Hematopoietic multipotent progenitor cell treated with erythropoietin and hydrocortisone succinate and interleukin-3 and kit ligand, for 15 days (in vitro differentiated cells): ENCODE measurements around the gene DNAAF5.

ENCODE experiments used
- DNase-seq: peaks from one replicate; pipeline ENCODE4 v3.0.0-alpha.2; 2015; ENCODE audit warnings: low spot score

Gene DNAAF5

GRCh38 chr7:815284-816216 is 89.1 kb downstream of the DNAAF5 start:
- DNase-seq, result no peak

DNA sequence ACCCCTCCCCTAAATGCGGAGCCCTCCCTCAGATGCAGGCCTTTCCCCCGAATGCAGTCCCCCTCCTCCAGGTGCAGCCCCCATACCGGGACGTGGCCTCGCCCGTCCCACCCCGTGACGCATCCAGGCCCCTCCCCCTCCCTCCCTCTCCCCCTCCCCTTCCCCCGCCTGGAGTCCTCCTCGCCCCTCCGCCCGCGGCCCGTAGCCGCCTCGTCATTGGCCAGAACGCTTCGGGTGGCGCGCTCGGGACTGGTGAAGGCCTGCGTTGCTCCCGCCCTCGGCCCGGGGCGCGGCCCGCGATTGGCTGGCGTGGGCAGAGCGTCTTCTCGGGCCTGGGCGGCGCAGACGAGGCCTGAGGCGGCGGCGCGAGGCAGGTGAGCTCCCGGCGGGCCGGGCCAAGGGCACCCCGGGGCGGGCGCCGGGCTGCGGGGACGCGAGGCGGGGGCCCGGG is 89.8 kb downstream of the DNAAF5 start:
- peak; percentile 94 for DNase-seq

DNA sequence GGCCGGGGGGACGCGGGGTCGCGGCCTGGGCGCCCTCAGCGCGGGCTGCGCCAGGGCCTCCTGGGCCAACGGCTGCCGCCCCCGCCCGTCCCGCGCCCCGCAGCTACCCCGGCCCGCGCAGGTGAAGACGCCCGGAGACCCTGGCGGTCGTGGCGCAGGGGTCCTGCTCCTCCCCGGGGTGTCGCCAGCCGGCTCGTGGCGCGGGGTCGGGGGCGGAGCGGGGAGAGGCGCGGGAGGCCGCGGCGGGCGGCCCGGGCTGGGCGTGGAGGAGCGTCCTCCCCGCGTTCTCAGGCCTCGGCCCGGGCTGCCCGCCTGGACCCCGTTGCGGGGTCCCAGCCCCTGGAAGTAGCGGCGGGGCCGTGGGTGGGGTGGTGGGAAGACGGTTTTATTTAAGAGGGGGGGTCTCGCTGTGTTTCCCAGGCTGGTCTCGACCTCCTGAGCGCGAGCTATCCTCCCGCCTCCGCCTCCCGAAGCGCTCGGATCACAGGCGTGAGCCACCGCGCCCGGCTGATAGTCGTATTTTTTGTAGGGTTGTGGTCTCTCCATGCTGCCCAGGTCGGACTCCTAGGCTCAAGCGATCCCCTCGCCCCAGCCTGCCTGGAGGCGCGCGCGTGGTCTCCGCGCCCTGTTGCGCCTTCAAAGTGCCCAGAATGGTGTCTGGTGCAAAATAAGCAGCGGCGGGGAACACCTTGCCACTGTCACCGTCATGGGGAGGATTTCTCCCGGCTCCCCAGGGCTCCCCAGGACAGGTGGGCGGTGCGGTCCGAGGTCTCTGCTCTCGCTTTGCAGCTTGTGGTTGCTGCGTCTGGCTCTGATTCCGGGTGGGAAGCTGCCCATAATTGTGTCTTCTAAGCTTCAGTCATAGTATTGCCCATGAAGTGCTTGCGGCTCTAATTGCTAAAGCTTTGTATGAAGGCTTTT is 90.5 kb downstream of the DNAAF5 start:
- DNase-seq, result peak; percentile 11

DNA sequence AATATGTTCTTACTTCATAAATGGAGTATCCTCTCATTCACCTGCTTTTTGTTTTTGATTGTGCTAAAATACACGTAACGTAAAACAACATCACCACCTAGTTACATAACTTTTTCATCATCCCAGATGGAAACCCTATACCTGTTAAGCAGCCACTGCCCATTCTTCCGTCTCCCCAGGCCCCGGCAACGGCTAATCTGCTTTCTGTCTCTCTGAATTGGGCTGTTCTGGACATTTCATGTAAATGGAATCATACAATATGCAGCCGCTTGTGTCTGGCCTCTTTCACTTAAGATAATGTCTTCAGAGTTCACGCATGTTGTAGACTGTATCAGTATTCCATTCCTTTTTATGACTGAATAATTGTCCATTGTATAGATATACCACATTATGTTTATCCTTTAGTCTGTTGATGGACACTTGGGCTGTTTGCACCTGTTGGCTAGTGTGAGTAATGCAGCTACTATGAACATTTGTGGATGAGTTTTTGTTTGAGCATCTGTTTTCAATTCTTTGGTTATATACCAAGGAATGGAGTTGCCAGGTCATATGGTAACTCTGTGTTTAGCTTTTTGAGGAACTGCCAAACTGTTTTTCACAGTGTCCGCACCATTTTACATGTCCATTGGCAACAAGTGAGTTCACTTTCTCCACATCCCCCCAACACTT is 91.7 kb downstream of the DNAAF5 start:
- DNase-seq, result peak; percentile 23

DNA sequence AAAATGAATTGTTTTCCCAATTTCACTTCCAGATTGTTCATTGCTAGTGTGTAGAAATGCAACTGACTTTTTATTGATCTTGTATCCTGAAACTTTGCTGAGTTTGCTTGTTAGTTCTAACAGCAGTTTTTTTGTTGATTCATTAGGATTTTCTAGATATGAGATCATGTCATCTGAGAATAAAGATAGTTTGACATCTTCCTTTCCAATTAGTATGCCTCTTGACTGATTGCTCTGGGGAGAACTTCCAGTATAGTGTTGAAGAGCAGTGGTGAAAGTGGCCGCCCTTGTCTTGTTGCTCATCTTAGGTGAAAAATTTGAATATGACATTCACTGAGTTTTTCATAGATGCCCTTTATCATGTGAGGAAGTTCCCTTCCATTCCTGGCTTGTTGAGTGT is 93.8 kb downstream of the DNAAF5 start:
- DNase-seq, result no peak

DNA sequence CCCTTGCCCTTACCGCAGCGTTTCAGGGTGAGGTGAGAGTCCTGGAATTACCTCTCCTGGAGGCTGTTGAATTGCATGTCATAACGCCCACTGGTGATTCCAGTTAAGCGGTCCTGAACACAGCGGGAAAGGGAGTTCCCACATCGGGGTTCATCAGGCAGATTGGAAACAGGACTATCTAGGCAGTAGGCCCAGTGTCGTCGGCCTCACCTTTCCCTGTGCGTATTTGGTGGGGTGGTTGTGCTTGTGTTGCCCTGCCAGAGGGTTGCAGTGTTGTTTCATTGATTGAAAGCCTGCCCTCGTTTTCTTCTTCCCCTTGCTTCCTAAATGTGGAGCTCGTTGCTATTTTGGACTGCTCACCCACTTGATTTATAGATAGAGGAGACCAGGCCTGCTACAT is 95.2 kb downstream of the DNAAF5 start:
- no peak for DNase-seq

- DNase-seq, result no peak
Measured at GRCh38 chr7:822692-823276, 96.3 kb downstream of the DNAAF5 start.

GRCh38 chr7:823649-824048 is 97.2 kb downstream of the DNAAF5 start:
- DNase-seq, result no peak

- DNase-seq, result no peak
Measured at GRCh38 chr7:824081-824480, 97.6 kb downstream of the DNAAF5 start.

- DNase-seq, result no peak
Measured at GRCh38 chr7:824664-825063, 98.2 kb downstream of the DNAAF5 start.

- DNase-seq, result no peak
Measured at GRCh38 chr7:825386-825785, 98.9 kb downstream of the DNAAF5 start.

- DNase-seq, result no peak
Measured at GRCh38 chr7:826230-826917, 99.9 kb downstream of the DNAAF5 start.

DNA sequence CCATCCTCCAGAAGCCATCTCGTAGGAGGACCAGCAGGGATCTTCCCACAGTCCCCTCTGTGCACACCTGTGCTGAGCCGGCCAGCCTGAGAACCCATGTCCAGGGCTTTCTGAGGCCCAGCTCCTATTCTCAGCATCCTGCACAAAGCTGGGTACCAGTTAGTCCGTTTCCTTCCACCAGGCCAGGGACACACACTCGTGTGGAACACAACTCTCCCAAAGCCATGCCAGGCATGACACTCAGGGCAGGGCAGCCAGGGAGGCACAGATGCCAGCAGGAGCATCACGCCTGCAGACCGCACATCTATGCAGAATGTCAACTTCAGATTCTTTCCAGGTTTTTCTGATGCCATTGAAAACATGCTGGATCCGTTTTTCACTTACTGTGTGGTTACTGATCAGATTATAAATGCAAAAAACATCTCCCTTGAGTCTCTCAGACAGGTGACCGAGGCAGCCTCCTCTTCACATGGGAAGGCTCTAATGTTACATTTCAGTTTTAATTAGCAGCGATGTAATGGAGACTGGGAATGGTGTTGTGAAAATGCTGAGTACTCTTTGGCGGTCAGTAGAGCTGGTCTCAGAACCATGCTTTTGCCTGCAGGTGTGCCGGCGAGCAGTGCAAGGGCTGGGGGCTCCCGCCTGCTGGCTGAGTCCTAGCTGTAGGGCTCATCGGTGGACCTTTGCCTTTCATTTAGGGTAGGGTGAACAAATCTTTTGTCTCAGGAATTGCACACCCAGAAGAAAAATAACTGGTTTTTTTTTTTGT is 102.5 kb downstream of the DNAAF5 start:
- DNase-seq, result no peak

- no peak for DNase-seq
Measured at GRCh38 chr7:830069-830468, 103.6 kb downstream of the DNAAF5 start.

DNA sequence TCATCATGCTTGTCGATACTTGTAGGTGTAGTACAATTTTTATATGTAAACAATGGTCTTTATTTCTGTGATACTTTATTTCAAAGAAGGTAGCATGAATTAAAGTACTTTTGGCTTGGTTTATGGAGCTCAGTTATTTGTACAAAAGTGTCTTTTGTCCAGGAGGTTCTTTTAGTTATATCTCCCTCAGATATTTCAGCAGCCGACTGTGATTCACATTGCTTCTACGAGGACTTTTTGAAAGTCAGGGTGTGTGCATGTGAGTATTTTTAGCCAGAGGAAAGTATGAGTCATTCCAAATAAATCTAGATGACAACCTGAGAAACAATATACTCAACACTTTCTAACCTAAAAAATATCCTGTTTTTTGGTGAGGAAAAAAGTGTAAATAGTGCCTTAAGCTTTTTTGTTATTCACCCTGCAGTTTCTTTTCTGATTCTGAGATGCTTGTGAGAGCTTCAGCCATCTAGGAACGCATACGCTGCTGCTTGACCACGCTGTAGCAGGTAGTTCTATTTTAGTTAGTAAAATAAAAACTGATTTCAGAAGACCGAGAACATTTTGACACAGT is 105.2 kb downstream of the DNAAF5 start:
- DNase-seq, result peak; percentile 10

DNA sequence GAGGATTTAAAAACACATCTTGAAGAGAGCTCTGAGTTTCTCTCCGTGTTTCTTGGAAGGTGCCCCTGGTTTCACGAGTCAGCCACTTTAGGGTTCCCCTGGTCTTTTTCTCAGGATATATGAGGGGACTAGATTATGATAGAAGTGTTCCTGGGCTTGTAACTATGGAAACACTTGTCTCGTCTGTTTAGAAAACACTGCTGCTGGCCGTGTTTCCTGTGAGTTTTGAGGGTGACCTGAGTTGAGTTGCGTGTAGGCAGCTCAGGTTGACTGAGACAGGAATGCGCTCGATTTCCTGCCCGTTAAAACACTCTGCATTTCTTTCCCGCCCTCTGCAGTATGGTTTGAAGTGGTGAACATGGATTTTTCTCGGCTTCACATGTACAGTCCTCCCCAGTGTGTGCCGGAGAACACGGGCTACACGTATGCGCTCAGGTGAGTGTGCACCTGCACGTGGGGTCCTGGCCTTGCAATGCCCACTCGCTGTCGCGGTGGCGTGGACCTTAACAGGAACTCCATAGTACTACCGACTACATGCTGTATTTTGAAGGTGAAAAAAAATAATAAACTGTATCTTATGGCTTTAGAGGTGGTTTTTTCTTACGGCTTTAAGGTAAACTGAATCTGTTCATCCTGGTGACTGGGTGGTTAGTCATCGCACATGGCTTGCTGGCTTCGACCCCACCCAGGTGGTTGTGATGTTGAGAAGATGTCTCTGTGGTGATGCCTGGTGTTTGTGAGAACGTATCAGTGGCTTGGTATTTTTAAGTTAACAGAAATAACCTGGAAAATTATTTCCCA is 105.9 kb downstream of the DNAAF5 start, which contains the start of gene SUN1:
Gene SUN1 (plus strand): TSS at position 310 of the 801 bp plus-strand sequence. CDS start 49 bp downstream, at position 359.
- DNase-seq, result no peak

GRCh38 chr7:832968-833424 is 106.5 kb downstream of the DNAAF5 start:
- no peak for DNase-seq

DNA sequence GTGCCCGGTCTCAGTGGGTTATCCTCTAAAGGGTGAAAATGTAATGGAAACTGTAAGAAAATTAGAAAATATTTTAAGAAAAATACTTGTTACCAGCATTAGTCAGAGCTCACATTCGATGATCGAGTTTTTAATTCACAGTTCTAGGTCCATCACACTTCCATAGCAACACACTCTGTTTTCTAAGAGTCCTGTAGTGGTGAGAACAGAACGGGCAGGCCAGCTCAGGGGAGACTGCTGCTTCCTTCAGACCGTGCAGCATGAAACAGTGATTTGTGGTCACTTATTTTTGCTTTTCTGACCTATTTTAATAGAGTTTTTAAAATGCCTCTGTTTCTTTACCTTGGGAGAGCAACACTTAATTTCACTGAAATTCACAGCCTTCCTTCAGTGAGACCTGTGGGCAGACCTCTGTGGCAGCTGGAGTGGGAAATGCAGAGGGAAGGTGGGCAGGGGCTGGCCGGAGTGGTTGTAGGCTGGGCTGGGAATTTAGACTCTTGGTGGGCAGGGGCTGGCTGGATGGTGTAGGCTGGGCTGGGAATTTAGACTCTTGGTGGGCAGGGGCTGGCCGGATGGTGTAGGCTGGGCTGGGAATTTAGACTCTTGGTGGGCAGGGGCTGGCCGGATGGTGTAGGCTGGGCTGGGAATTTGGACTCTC is 107.2 kb downstream of the DNAAF5 start:
- no peak for DNase-seq
